Testis (tissue), 3 donors: ENCODE data around the gene YOD1. TPM values are rescaled to one million over a fixed set of nuclear protein-coding genes. Genes with fewer than 3 reads are reported as not detected.

Experiments
- DNase-seq: peaks from one replicate; pipeline ENCODE4 v3.0.0-alpha.2; 2019
- H3K27ac ChIP-seq, 2 donors: fragments of 200-600 bp; sonication (generic); one replicate each; pipeline ENCODE4 v1.5.1; 2019
- H3K27me3 ChIP-seq: fragments of 200-600 bp; sonication (generic); one replicate; pipeline ENCODE4 v1.5.1; 2019
- H3K36me3 ChIP-seq: fragments of 200-600 bp; sonication (generic); one replicate; pipeline ENCODE4 v1.5.1; 2017; ENCODE audit warnings: low read depth; ENCODE audit errors: missing control alignments
- H3K4me1 ChIP-seq: fragments of 200-600 bp; sonication (generic); one replicate; pipeline ENCODE4 v1.5.1; 2019
- H3K4me3 ChIP-seq, 2 donors: fragments of 200-600 bp; sonication (generic); one replicate each; pipeline ENCODE4 v1.5.1; 2017 to 2019
- H3K9me3 ChIP-seq: fragments of 200-600 bp; sonication (generic); one replicate; pipeline ENCODE4 v1.5.1; 2017
- POLR2A ChIP-seq: fragments of 450-650 bp; IDR thresholded peaks from one replicate; pipeline ENCODE4 v1.6.1; 2017; ENCODE audit warnings: antibody characterized with exemption, mild to moderate bottlenecking, moderate library complexity
- WGBS, 2 donors: methylation state at CpG; one replicate each; pipeline ENCODE4 v1.1.5; 2018; 5-methylcytosine and 5-hydroxymethylcytosine counted together
- intact Hi-C: fragments of 100-400 bp; cut with DNase I; formaldehyde crosslinking; loops from one replicate; pipeline ENCODE4 v1.15.1; 2023; ENCODE audit warnings: low total_unique reads
- polyA plus RNA-seq: library from polyadenylated mRNA; stranded (reverse); fragments of 350-450 nt; fragmentation: Illumina TruSeq; extraction: RNeasy Lipid Tissue Mini Kit (QIAGEN cat#74804); gene quantifications from one replicate; pipeline ENCODE4 v1.2.3, GENCODE V29; 2014; ENCODE audit warnings: low read depth, low replicate concordance; ENCODE audit not compliant: insufficient read depth
- total RNA-seq, 2 donors: library from RNA; depleted of rRNA; stranded (reverse); fragments of >200 nt; gene quantifications; one replicate each; pipeline ENCODE4 v1.2.3, GENCODE V29; 2016
- TF ChIP-seq, protein P1 (sequence below), 3 experiments: fragments of 450-650 bp in 2 of 3; fragments of 200-600 bp in 1 of 3; sonication (generic) in 1 of 3; IDR thresholded peaks; one replicate each; pipeline ENCODE4 v1.5.1; 2016 to 2019; ENCODE audit warnings: antibody characterized with exemption in 3 of 3, mild to moderate bottlenecking in 2 of 3, moderate library complexity in 1 of 3

The YOD1 gene
- total and polyA plus RNA-seq, 3 donors from 2014 or later: 8.7 to 12.3 (median 10.9) TPM

DNA sequence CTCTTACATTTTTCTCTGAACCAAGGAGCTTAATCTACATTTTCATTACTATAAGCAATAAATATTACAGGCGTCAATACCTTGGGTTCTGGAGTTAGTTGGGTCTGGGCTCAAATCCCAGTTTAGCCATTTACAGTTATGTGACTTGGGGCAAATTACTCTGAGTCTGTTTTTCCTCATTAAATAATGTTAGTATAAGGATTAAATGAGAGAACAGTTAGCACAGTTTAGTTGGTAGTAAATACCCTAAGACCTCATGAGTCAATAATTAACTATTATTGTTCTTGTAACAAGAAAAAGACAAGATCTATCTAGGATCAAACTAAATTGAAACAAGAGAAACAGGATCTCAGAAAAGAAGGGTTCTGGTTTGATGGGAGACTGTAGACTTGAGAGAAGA is 23.1 kb downstream of the YOD1 start:
- intact Hi-C loops: no loop called here
- DNase-seq: no peak
- no peaks in the 10 kb centered on the region for H3K36me3 ChIP-seq
- TF ChIP-seq, protein P1, sequence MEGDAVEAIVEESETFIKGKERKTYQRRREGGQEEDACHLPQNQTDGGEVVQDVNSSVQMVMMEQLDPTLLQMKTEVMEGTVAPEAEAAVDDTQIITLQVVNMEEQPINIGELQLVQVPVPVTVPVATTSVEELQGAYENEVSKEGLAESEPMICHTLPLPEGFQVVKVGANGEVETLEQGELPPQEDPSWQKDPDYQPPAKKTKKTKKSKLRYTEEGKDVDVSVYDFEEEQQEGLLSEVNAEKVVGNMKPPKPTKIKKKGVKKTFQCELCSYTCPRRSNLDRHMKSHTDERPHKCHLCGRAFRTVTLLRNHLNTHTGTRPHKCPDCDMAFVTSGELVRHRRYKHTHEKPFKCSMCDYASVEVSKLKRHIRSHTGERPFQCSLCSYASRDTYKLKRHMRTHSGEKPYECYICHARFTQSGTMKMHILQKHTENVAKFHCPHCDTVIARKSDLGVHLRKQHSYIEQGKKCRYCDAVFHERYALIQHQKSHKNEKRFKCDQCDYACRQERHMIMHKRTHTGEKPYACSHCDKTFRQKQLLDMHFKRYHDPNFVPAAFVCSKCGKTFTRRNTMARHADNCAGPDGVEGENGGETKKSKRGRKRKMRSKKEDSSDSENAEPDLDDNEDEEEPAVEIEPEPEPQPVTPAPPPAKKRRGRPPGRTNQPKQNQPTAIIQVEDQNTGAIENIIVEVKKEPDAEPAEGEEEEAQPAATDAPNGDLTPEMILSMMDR (IDR thresholded peaks at IDR 0.05): no peak
- H3K4me1 ChIP-seq: peaks cover 14% of the 10 kb centered on the region
- 85 to 92% methylated on average over 1 of the region's 1 CpG for WGBS, 2 donors
- no peaks in the 10 kb centered on the region for H3K27me3 ChIP-seq
- H3K9me3 ChIP-seq: no peaks in the 10 kb centered on the region
- H3K4me3 ChIP-seq: no peak overlapping the region
- H3K27ac ChIP-seq: no peak overlapping the region

DNA sequence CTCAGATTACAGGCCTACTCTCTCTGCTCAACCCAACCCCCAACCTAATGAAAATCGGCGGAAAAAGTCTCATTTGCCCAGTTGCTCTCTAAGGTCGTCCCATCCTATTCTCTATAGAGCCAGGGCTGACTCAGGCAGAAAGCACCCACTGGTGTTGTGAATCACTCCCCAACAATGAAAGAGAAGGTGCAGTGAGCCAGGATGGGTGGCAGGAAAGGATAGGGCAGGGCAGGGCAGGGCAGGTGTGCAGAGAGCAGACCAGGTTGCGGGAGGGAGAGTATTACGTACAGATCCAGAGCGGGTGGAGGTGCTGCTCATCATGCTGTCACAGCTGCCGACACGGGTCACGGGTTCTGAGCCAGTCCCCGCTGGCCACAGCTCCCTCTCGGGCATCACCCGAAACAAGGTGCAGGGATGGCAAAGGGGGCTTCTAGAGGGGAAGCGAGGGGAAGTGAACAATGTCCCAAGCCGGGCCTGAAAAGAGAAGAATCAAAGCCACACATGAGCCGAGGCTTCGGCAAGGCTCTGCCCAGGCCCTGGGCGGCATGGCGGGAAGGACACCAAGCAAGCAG is 23.7 kb downstream of the YOD1 start:
- Histone ChIP-seq H3K27ac (no peak overlapping the region), H3K36me3 (no peaks in the 10 kb centered on the region), H3K4me1 (peaks cover 14% of the 10 kb centered on the region), H3K27me3 (no peaks in the 10 kb centered on the region), H3K9me3 (no peaks in the 10 kb centered on the region), H3K4me3 (no peak overlapping the region)
- intact Hi-C loops: no loop called here
- DNase-seq: no peak
- 95 to 96% methylated on average over 17 to 18 of the region's 18 CpGs for WGBS, 2 donors
- no peak for TF ChIP-seq POLR2A
- TF ChIP-seq, protein P1 (IDR thresholded peaks at IDR 0.05): no peak

DNA sequence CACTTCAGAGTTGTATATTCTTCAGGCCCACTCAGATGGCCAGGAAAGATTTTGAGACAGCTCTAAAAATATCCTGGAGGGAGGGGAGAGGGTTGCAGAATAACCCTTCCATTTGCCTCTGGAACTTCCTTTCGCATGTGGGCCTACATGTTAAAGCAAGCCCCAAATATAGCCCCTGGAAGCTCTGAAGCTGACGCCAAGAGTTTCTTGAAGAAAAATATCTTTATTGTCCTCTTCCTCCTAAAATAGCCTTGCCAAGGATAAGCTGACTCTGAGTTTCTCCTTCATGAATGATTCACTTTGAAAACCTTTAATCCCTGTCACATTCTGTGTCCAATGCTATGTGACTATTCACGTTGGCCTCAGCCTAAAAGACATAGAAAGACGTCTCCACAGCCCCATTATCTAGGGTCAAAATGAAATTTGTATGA is 24.9 kb downstream of the YOD1 start:
- no peak for TF ChIP-seq POLR2A
- TF ChIP-seq, protein P1 (IDR thresholded peaks at IDR 0.05): no peak
- Histone ChIP-seq H3K4me1 (peaks cover 14% of the 10 kb centered on the region), H3K27me3 (no peaks in the 10 kb centered on the region), H3K36me3 (no peaks in the 10 kb centered on the region), H3K27ac (no peak overlapping the region), H3K4me3 (no peak overlapping the region), H3K9me3 (no peaks in the 10 kb centered on the region)
- no peak for DNase-seq
- 38 to 43% methylated on average over 4 of the region's 4 CpGs for WGBS, 2 donors
- intact Hi-C loops: no loop called here

DNA sequence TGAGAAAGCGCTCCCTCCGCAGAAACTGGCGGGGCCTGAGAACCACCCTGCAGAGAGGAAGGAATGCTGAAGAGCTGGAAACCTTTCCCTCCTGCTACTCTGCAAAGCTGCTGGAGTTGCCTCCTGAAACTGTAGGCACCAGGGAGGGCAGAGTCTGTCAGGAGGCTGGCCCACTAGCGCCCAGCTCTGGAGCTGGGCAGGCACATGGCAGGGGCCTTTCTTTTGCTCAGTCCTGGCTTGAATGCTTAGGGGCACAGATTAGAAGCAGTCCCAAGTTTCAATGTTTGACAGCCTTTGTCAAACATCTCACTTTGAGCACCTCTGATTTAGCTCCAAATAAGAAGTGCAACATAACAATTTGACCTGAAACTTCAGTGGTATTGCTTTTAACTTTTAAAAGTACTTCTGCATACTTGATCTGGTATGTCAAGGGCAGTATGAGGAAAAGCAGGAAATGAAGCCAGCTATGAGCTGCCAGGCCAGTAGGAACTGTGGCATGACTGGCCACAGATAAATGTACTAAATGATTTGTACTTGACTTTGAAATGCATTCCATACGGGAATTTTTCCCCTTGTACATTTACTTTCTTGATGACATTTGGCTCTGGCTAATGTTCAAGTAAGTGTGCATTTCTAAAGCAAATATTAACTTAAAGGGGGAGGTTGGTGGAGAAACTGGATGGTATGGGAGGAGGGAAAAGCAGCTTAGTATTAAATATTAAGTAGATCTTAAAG is 25.7 kb downstream of the YOD1 start:
- Histone ChIP-seq H3K9me3 (no peaks in the 10 kb centered on the region), H3K36me3 (no peaks in the 10 kb centered on the region), H3K4me3 (no peak overlapping the region), H3K27me3 (no peaks in the 10 kb centered on the region), H3K27ac (no peak overlapping the region), H3K4me1 (peaks cover 14% of the 10 kb centered on the region)
- no peak for DNase-seq
- intact Hi-C loops: no loop called here
- TF ChIP-seq, protein P1 (IDR thresholded peaks at IDR 0.05): no peak
- TF ChIP-seq POLR2A: no peak
- 40 to 59% methylated on average over 5 of the region's 5 CpGs for WGBS, 2 donors
